PC-9 (cell line): ENCODE measurements around the gene ARSG.

Experiments
- CTCF ChIP-seq: fragments of 200-600 bp; sonication (generic); conservative IDR thresholded peaks from 2 replicates; pipeline ENCODE4 v1.6.1; 2017; ENCODE audit warnings: mixed run types, antibody characterized with exemption, mild to moderate bottlenecking, moderate library complexity
- EZH2 ChIP-seq: fragments of 200-600 bp; sonication (generic); IDR thresholded peaks from 2 replicates; pipeline ENCODE4 v1.8.0; 2017; ENCODE audit warnings: antibody characterized with exemption, low read depth

GRCh38 chr17:68319410-68320162 lies 28.3 kb downstream of the ARSG start:
- no peak for TF ChIP-seq CTCF
- no peak for TF ChIP-seq EZH2
